Panc1 (cell line): Measurements from ENCODE around the gene ACOX1.

Experiments used
- POLR2AphosphoS5 ChIP-seq: IDR thresholded peaks from 2 replicates; pipeline ENCODE4 v1.6.1; 2012; ENCODE audit warnings: mild to moderate bottlenecking, low read depth, low read length, moderate library complexity
- TCF7L2 ChIP-seq: IDR thresholded peaks from 2 replicates; pipeline ENCODE4 v1.6.1; 2011; ENCODE audit warnings: mild to moderate bottlenecking, low read depth, low read length, inconsistent platforms
- TF ChIP-seq, protein P1 (sequence below): fragments of 450-650 bp; IDR thresholded peaks from 2 replicates; pipeline ENCODE4 v1.5.1; 2017; ENCODE audit warnings: mild to moderate bottlenecking
- TF ChIP-seq, protein P2 (sequence below), 2 experiments: IDR thresholded peaks; 2 replicates each; pipeline ENCODE4 v1.6.1; 2011 to 2012; ENCODE audit warnings: low read depth in 2 of 2, control low read depth in 1 of 2, low read length in 1 of 2, mild to moderate bottlenecking in 1 of 2, moderate library complexity in 1 of 2; ENCODE audit not compliant: insufficient read depth in 1 of 2

GRCh38 chr17:75893305-75894048, 85.5 kb downstream of the ACOX1 start:
- TF ChIP-seq, protein P1, sequence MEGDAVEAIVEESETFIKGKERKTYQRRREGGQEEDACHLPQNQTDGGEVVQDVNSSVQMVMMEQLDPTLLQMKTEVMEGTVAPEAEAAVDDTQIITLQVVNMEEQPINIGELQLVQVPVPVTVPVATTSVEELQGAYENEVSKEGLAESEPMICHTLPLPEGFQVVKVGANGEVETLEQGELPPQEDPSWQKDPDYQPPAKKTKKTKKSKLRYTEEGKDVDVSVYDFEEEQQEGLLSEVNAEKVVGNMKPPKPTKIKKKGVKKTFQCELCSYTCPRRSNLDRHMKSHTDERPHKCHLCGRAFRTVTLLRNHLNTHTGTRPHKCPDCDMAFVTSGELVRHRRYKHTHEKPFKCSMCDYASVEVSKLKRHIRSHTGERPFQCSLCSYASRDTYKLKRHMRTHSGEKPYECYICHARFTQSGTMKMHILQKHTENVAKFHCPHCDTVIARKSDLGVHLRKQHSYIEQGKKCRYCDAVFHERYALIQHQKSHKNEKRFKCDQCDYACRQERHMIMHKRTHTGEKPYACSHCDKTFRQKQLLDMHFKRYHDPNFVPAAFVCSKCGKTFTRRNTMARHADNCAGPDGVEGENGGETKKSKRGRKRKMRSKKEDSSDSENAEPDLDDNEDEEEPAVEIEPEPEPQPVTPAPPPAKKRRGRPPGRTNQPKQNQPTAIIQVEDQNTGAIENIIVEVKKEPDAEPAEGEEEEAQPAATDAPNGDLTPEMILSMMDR: no peak
- no peak for TF ChIP-seq TCF7L2
- TF ChIP-seq, protein P2, sequence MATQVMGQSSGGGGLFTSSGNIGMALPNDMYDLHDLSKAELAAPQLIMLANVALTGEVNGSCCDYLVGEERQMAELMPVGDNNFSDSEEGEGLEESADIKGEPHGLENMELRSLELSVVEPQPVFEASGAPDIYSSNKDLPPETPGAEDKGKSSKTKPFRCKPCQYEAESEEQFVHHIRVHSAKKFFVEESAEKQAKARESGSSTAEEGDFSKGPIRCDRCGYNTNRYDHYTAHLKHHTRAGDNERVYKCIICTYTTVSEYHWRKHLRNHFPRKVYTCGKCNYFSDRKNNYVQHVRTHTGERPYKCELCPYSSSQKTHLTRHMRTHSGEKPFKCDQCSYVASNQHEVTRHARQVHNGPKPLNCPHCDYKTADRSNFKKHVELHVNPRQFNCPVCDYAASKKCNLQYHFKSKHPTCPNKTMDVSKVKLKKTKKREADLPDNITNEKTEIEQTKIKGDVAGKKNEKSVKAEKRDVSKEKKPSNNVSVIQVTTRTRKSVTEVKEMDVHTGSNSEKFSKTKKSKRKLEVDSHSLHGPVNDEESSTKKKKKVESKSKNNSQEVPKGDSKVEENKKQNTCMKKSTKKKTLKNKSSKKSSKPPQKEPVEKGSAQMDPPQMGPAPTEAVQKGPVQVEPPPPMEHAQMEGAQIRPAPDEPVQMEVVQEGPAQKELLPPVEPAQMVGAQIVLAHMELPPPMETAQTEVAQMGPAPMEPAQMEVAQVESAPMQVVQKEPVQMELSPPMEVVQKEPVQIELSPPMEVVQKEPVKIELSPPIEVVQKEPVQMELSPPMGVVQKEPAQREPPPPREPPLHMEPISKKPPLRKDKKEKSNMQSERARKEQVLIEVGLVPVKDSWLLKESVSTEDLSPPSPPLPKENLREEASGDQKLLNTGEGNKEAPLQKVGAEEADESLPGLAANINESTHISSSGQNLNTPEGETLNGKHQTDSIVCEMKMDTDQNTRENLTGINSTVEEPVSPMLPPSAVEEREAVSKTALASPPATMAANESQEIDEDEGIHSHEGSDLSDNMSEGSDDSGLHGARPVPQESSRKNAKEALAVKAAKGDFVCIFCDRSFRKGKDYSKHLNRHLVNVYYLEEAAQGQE (IDR thresholded peaks at IDR 0.05; ENCODE audit: insufficient read depth in 1 of 2, low read depth in 2 of 2, low read length in 1 of 2): no peak
- TF ChIP-seq POLR2AphosphoS5: peak; percentile 38; the same call in 1 of the 2 replicates
